Measurements from ENCODE around the gene WDR59. TPM values are rescaled to one million over a fixed set of nuclear protein-coding genes. Genes with fewer than 3 reads are reported as not detected.

The WDR59 gene
- total and polyA plus RNA-seq, 5 experiments from 2014 or later: 6.9 to 130 (median 12.9) TPM

DNA sequence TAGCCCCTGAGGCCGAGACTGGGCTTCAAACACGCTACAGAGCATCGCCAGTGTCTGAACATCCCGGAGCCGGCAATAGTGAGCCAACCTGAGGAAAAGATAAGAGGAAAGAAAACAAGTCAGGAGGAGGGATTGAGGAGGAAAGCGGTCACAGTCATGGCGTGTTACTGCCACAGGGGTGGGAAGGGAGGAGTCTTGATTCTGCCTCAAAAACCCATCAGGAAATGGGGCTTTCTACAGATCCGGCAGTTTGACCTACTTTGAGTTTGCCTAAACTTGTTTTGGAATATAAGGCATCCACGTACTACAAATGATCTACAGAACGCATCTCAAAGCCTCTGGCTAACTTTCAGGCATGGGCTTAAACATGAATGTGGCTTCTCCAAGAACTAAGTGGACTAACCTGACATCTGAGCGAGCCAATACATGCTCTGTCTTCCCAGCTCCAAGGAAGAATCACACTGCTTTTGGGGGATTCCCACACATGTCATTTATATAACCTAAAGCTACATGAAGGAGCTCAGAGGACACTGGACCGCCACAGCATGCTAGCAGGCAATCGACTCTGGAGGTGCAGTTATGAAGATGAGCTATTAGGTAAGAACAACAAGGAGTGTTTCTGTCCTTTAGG is 96.6 kb downstream of the WDR59 start:
- peak overlapping the region in 4 of 10 donors; percentile 1 to 68 (median 20) for H3K27ac Mint-ChIP-seq
- ATAC-seq (no peak), DNase-seq (no peak)
- no peaks in the 10 kb centered on the region for H3K9me3 Mint-ChIP-seq
- POLR2A ChIA-PET: no interaction called here
- peaks cover 0 to 2% (median 0%) of the 10 kb centered on the region in 4 donors for H3K4me1 Mint-ChIP-seq
- H3K4me3 Mint-ChIP-seq: peak overlapping the region in 1 of 10 donors; percentile 39
- H3K27me3 Mint-ChIP-seq: no peaks in the 10 kb centered on the region
- peaks cover 27 to 98% (median 55%) of the 10 kb centered on the region in 3 donors for H3K36me3 Mint-ChIP-seq

DNA sequence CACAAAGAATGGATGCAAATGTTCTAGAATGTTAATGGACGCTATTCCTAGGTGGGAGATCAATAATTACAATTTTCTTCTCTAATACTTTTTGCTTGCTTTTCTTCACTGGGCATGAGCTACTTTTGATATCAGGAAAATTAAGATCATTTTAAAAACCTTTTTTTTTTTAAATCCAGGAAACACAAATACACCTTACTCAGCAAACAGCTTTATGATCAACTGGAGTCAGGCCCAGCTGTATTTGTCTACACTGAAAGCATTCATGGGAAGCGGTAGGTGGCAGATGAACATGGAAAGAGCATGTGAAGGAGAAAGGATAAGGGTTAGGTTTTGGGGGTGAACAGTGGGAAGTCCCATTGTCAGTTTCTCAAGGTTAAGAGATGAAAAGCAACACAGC is 97.8 kb downstream of the WDR59 start:
- H3K36me3 Mint-ChIP-seq: peaks cover 28 to 97% (median 49%) of the 10 kb centered on the region in 3 donors
- no peaks in the 10 kb centered on the region for H3K9me3 Mint-ChIP-seq
- H3K4me3 Mint-ChIP-seq: no peak overlapping the region
- peaks cover 0 to 2% (median 0%) of the 10 kb centered on the region in 4 donors for H3K4me1 Mint-ChIP-seq
- H3K27ac Mint-ChIP-seq: peak overlapping the region in 2 of 10 donors; percentile 42 to 58
- POLR2A ChIA-PET: no interaction called here
- ATAC-seq: no peak
- no peaks in the 10 kb centered on the region for H3K27me3 Mint-ChIP-seq
- no peak for DNase-seq

DNA sequence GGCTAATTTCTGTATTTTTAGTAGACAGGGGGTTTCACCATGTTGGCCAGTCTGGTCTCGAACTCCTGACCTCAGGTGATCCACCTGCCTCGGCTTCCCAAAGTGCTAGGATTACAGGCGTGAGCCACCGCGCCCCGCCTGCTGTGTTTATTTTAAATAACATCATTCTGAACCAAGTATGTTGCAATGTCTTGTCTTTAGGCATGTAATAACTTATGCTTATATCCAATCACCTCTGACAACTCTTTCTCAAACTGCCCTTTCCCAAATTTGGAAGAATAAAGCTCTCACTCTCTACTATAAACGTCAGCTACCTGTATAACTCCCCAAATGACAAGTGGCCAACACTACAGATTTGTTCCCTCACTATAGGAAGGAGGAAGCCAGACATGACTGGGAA is 107.2 kb downstream of the WDR59 start:
- H3K36me3 Mint-ChIP-seq: peaks cover 0 to 84% (median 15%) of the 10 kb centered on the region in 3 donors
- no peaks in the 10 kb centered on the region for H3K9me3 Mint-ChIP-seq
- H3K4me1 Mint-ChIP-seq: peaks cover 0 to 4% (median 0%) of the 10 kb centered on the region in 4 donors
- no peak for DNase-seq
- POLR2A ChIA-PET: interaction anchor here (0.6 kb wide), 1 partner anchor 13 kb away, joined by 6 read pairs; no protein-coding TSS in a partner anchor
- no peak for ATAC-seq
- no peaks in the 10 kb centered on the region for H3K27me3 Mint-ChIP-seq
- H3K4me3 Mint-ChIP-seq: no peak overlapping the region
- peak overlapping the region in 2 of 10 donors; percentile 41 to 60 for H3K27ac Mint-ChIP-seq

DNA sequence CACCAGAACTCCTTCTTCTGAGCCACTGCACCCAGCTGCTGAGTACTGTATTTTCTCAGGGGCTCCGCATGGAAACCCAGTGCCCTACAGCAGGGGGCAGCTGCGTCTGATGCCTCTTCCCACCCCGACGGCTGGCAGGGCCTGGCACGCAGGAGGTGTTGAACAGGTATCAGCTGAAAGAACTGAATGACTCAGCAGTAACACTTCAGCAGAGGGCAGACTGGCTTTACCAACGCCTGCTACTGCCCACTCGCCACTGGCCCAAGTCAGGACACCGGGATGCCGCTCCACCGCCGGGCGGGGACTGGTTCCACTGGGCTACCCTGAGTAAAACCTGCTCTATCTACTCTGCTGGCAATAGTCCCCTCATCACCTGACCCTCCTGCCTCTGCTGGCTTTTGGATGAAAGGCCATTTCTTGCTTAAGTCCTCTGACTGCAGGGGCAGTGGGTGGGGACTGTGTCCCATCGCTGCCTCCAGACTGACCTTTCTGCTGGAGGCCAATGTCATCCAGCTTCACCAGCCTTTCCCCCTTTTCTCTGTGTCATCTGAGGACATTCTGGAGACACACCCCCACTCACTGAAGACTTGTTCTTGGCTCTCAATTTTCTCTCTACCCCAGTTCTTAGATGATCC is 109.9 kb downstream of the WDR59 start:
- POLR2A ChIA-PET: no interaction called here

DNA sequence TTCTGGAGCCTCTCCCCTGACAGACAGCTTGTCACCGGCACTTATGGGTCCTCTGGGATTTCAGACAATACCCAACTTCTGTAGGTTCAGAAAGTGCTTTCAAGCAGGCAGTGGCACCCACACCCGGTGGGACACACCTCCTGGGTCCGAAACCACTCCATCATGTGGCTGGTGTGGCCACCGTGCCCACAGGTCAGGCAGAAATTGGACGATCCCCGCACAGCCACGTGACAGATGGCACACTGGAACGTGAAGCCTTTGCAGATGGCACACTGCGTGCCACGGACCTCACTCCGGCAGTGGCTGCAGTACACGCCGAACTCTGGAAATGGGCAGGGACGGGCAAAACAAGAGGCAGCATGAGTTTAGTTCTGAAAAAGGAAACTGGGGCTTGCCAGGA is 110.8 kb downstream of the WDR59 start:
- peaks cover 0 to 66% (median 13%) of the 10 kb centered on the region in 3 donors for H3K36me3 Mint-ChIP-seq
- peaks cover 0 to 4% (median 2%) of the 10 kb centered on the region in 4 donors for H3K4me1 Mint-ChIP-seq
- H3K4me3 Mint-ChIP-seq: no peak overlapping the region
- DNase-seq (no peak), ATAC-seq (no peak)
- no peaks in the 10 kb centered on the region for H3K27me3 Mint-ChIP-seq
- H3K27ac Mint-ChIP-seq: peak overlapping the region in 3 of 10 donors; percentile 33 to 71 (median 48)
- H3K9me3 Mint-ChIP-seq: no peaks in the 10 kb centered on the region
- POLR2A ChIA-PET: no interaction called here

More for the DNA sequence above, 109.9 kb downstream of the WDR59 start:
- no peak for ATAC-seq
- no peaks in the 10 kb centered on the region for H3K27me3 Mint-ChIP-seq
- H3K36me3 Mint-ChIP-seq: peaks cover 0 to 72% (median 13%) of the 10 kb centered on the region in 3 donors
- no peak for DNase-seq
- H3K4me1 Mint-ChIP-seq: peaks cover 0 to 4% (median 0%) of the 10 kb centered on the region in 4 donors
- H3K4me3 Mint-ChIP-seq: no peak overlapping the region
- H3K27ac Mint-ChIP-seq: peak overlapping the region in 6 of 10 donors; percentile 12 to 82 (median 36)
- H3K9me3 Mint-ChIP-seq: no peaks in the 10 kb centered on the region

DNA sequence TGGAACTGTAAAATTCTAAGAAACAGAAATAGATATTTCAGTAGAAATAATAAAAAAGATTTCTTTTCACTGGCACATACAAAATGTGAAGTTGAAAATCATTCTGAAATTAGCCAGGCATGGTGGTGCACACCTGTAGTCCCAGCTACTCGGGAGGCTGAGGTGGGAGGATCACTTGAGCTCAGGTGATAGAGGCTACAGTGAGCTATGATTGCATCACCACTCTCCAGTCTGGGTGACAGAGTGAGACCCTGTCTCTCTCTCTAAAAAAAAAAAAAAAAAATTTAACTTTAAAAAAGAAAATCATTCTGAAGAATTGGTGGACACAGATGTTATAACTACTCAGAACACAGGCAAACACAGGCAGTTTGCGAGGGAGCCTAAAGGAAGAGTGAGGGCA is 112.6 kb downstream of the WDR59 start:
- no peaks in the 10 kb centered on the region for H3K27me3 Mint-ChIP-seq
- H3K36me3 Mint-ChIP-seq: peaks cover 0 to 51% (median 13%) of the 10 kb centered on the region in 3 donors
- no peak overlapping the region for H3K4me3 Mint-ChIP-seq
- H3K4me1 Mint-ChIP-seq: peaks cover 11 to 21% (median 17%) of the 10 kb centered on the region in 4 donors
- H3K9me3 Mint-ChIP-seq: no peaks in the 10 kb centered on the region
- DNase-seq: no peak
- no peak for ATAC-seq
- POLR2A ChIA-PET: no interaction called here
- peak overlapping the region in 1 of 10 donors; percentile 81 for H3K27ac Mint-ChIP-seq

DNA sequence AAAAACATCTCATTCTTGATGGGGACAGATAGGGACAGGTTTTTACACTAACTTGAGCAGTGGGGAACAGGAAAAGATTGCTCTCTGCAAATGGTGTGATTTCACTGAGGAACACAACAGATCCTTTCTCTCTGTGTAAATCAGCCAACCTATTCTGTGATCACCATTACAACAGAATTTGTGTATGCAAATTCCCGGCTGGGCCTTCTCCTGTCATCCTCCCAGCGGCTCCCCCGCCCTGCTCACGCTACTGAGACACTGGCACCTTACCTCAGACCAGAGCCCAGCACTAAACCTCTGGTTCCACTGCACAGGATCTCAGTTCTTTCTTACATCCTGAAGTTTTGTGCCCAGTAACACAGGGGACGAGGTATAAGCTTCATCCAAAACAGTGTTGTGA is 113.3 kb downstream of the WDR59 start:
- ATAC-seq (no peak), DNase-seq (no peak)
- H3K36me3 Mint-ChIP-seq: peaks cover 0 to 45% (median 9%) of the 10 kb centered on the region in 3 donors
- POLR2A ChIA-PET: no interaction called here
- peak overlapping the region in 7 of 10 donors; percentile 16 to 81 (median 33) for H3K27ac Mint-ChIP-seq
- H3K9me3 Mint-ChIP-seq: no peaks in the 10 kb centered on the region
- H3K27me3 Mint-ChIP-seq: no peaks in the 10 kb centered on the region
- peaks cover 11 to 22% (median 17%) of the 10 kb centered on the region in 4 donors for H3K4me1 Mint-ChIP-seq
- H3K4me3 Mint-ChIP-seq: no peak overlapping the region

DNA sequence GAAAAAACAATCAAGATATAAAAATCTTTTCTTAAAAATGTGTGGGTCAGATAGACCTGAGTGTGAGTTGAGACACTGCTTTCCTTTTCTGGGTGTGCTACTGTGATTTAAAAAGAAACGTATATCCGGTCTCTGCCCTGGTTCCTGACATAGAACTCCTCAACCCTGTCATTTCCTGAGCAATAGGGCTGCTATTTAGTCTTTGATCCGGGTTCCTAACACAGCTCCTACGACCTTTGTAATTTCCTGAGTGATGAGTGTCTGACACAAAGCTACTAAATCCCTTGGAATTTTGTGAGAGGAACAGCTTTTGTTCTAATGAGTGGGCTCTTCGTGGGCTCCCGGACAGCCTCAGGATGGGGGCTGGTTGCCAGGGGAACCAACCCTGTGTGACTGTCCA is 116.4 kb downstream of the WDR59 start:
- Mint-ChIP-seq H3K27me3 (no peaks in the 10 kb centered on the region), H3K4me1 (peaks cover 7 to 28% (median 17%) of the 10 kb centered on the region in 4 donors), H3K27ac (peak overlapping the region; percentile 73 to 97 (median 90)), H3K9me3 (no peaks in the 10 kb centered on the region), H3K36me3 (peaks cover 0 to 17% (median 6%) of the 10 kb centered on the region in 3 donors), H3K4me3 (peak overlapping the region; percentile 4 to 67 (median 31))
- POLR2A ChIA-PET: no interaction called here
- DNase-seq (peak in 4 of 10 donors; percentile 13 to 44 (median 25)), ATAC-seq (peak; percentile 68 to 96)

DNA sequence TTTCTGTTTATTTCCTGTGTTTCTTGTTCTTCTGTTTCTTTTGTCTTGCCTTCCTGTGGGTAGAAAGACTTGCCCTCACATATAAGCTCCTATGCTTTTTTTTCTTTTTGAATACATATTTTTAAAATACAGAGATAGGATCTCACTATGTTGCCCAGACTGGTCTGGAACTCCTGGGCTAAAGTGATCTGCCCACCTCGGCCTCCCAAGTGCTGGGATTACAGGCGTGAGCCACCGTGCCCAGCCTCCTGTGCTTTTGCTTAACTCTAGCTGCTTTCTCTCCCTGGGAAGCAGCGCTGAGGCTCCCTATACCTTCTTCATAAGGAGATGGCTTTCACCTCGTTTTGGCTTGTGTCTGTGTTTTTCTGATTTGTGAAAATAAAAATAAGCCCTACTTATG is 116.9 kb downstream of the WDR59 start:
- Mint-ChIP-seq H3K36me3 (peaks cover 0 to 12% (median 2%) of the 10 kb centered on the region in 3 donors), H3K27ac (peak overlapping the region; percentile 73 to 97 (median 90)), H3K27me3 (no peaks in the 10 kb centered on the region), H3K4me3 (peak overlapping the region in 5 of 10 donors; percentile 6 to 66 (median 24)), H3K4me1 (peaks cover 7 to 28% (median 17%) of the 10 kb centered on the region in 4 donors), H3K9me3 (no peaks in the 10 kb centered on the region)
- DNase-seq (no peak), ATAC-seq (no peak)
- POLR2A ChIA-PET: interaction anchor here (0.6 kb wide), 1 partner anchor 564 kb away, joined by 4 read pairs; no protein-coding TSS in a partner anchor

DNA sequence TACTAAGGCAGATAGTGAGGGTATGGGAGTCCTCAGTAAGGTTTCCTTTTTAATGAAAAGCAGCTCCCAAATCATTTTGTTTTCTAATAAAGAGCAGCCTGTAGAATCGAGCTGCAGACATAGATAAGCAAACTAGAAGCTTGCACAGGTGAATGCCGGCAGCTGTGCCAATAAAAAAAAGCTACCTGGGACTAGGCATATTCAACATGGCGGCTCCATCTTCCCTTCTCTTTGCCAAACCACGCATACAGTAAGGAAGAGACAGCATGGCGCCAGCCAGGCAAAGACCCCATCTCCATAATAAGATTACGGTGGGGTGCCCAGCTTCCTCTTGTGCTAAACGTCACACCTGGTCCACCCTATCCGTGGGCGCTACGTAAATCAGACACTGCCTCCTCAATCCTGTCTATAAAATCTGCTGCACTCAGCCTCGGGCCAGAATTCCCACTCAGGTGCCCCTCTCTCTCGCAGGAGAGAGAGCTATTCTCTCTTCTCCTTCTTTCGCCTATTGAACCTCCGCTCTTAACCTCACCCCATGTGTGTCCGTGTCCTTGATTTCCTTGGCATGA is 117.6 kb downstream of the WDR59 start:
- H3K4me3 Mint-ChIP-seq: peak overlapping the region in 3 of 10 donors; percentile 28 to 66 (median 58)
- DNase-seq (no peak), ATAC-seq (no peak)
- POLR2A ChIA-PET: interaction anchor here (0.6 kb wide), 1 partner anchor 565 kb away, joined by 4 read pairs; no protein-coding TSS in a partner anchor
- peak overlapping the region; percentile 73 to 97 (median 90) for H3K27ac Mint-ChIP-seq
- no peaks in the 10 kb centered on the region for H3K27me3 Mint-ChIP-seq
- H3K4me1 Mint-ChIP-seq: peaks cover 7 to 31% (median 19%) of the 10 kb centered on the region in 4 donors
- peaks cover 0 to 10% (median 2%) of the 10 kb centered on the region in 3 donors for H3K36me3 Mint-ChIP-seq
- H3K9me3 Mint-ChIP-seq: no peaks in the 10 kb centered on the region

DNA sequence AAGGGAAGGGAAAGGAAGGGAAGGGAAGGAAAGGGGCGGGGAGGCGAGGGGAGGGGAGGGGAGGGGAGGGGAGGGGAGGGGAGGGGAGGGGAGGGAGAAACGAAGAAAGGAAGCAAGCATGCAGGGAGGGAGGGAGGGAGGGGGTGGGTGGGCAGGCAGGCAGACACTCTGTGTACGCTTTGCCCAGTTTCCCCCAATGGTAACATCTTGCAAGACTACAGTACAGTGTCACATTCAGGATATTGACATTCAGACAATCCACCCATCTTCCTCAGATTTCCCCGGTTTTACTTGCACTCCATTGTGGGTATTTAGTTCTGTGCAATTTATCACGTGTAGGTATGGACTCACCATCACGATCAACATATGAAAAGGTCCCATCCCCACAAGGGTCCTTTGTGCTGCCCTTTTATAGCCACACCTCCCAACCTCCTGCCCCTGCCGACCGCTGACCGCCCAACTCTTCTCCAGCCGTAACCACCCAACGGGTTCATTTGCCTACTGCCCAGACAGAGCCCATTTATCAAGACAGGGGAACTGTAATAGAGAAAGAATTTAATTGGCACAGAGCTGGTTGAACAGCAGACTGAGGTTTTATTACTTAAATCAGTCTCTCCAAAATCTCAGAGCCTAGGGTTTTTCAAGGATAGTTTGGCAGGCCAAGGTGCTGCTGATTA is 118.9 kb downstream of the WDR59 start:
- H3K27me3 Mint-ChIP-seq: no peaks in the 10 kb centered on the region
- POLR2A ChIA-PET: no interaction called here
- H3K27ac Mint-ChIP-seq: peak overlapping the region in 4 of 10 donors; percentile 9 to 97 (median 78)
- DNase-seq (no peak), ATAC-seq (no peak)
- H3K4me3 Mint-ChIP-seq: no peak overlapping the region
- peaks cover 7 to 31% (median 19%) of the 10 kb centered on the region in 4 donors for H3K4me1 Mint-ChIP-seq
- no peaks in the 10 kb centered on the region for H3K9me3 Mint-ChIP-seq
- peaks cover 0 to 3% (median 0%) of the 10 kb centered on the region in 3 donors for H3K36me3 Mint-ChIP-seq

DNA sequence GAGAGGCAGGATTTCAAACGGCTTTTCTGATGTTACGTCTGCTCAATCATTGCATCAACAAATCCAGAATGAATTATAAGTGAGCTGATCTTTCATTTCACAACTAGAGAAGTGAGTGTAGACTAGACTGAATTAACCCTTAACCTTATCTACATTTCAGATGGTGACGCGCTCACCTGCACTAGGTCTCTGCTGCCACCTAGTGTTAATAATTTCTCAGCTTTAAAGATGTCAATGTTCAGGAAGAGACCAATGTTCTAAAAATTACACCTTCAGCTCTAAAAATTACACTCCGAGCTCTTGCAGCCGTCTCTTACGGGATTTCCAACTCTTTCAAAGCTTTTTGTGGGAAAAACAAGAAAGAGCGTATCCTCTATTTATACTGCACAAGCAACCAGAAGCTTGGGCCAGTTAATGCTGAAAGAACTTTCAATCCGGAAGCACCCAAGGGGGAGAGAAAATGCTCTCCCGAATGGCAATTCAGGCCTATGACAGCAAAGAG is 122.1 kb downstream of the WDR59 start:
- DNase-seq: peak in 3 of 10 donors; percentile 8 to 35 (median 11)
- Mint-ChIP-seq H3K27ac (peak overlapping the region in 1 of 10 donors; percentile 12), H3K4me1 (peaks cover 3 to 15% (median 7%) of the 10 kb centered on the region in 4 donors), H3K9me3 (no peaks in the 10 kb centered on the region), H3K4me3 (no peak overlapping the region), H3K27me3 (no peaks in the 10 kb centered on the region), H3K36me3 (no peaks in the 10 kb centered on the region)
- POLR2A ChIA-PET: no interaction called here
- ATAC-seq: no peak
